DMS153 treated with DMSO at 0.1 percent for 48 hours (cell line): ENCODE measurements around the gene EPHA2.

ENCODE experiments used
- DNase-seq: peaks from one replicate; lab custom pipeline; 2025; ENCODE audit not compliant: unreplicated experiment; lab: John Stamatoyannopoulos, UW

The EPHA2 gene

GRCh38 chr1:16095447-16095846 lies 60.4 kb downstream of the EPHA2 start:
- no peak for DNase-seq

GRCh38 chr1:16094453-16095158 lies 61.3 kb downstream of the EPHA2 start:
- DNase-seq = no peak

- no peak for DNase-seq
These were observed 62.3 kb downstream of the EPHA2 start for GRCh38 chr1:16093611-16094010.

- no peak for DNase-seq
These were observed 62.9 kb downstream of the EPHA2 start for GRCh38 chr1:16092923-16093511.

- DNase-seq = no peak
These were observed 63.6 kb downstream of the EPHA2 start for GRCh38 chr1:16092097-16092922.

GRCh38 chr1:16091296-16091695 lies 64.6 kb downstream of the EPHA2 start:
- DNase-seq = no peak

- no peak for DNase-seq
These were observed 65.6 kb downstream of the EPHA2 start for GRCh38 chr1:16090076-16090826.

GRCh38 chr1:16088996-16089395 lies 66.9 kb downstream of the EPHA2 start:
- DNase-seq = no peak

- DNase-seq = no peak
These were observed 67.4 kb downstream of the EPHA2 start for GRCh38 chr1:16088351-16088911.

GRCh38 chr1:16087733-16088132 lies 68.1 kb downstream of the EPHA2 start:
- no peak for DNase-seq

- DNase-seq = no peak
These were observed 70.3 kb downstream of the EPHA2 start for GRCh38 chr1:16085522-16085921.

GRCh38 chr1:16083486-16083885 lies 72.4 kb downstream of the EPHA2 start:
- DNase-seq = no peak

GRCh38 chr1:16082283-16083038 lies 73.4 kb downstream of the EPHA2 start:
- DNase-seq = peak; percentile 27

- no peak for DNase-seq
These were observed 74.2 kb downstream of the EPHA2 start for GRCh38 chr1:16081636-16082035.

- DNase-seq = no peak
These were observed 75.3 kb downstream of the EPHA2 start for GRCh38 chr1:16080422-16081150.

- DNase-seq = peak; percentile 50
These were observed 76.8 kb downstream of the EPHA2 start for GRCh38 chr1:16078925-16079656.

GRCh38 chr1:16077406-16078245 lies 78.2 kb downstream of the EPHA2 start:
- no peak for DNase-seq

GRCh38 chr1:16076865-16077238 lies 79.0 kb downstream of the EPHA2 start:
- DNase-seq = no peak
